Hair follicle dermal papilla cell (primary cell): ENCODE measurements around the gene NR1H3. TPM values are rescaled to one million over a fixed set of nuclear protein-coding genes. Genes with fewer than 3 reads are reported as not detected.

Experiments used
- total RNA-seq: library from RNA; depleted of rRNA; stranded (reverse); fragments of >200 nt; gene quantifications from 2 replicates; pipeline ENCODE4 v1.2.3, GENCODE V29; 2012

Gene NR1H3
- total RNA-seq = 15.4 and 17.0 TPM in 2 replicates

GRCh38 chr11:47257517-47258316 lies at the start of gene NR1H3:
NR1H3 (plus strand) TSS chr11:47257996; CDS start chr11:47259217, 1,221 bp downstream.

GRCh38 chr11:47248664-47249377 lies 9.0 kb upstream of the NR1H3 start, which contains the start of gene ACP2:
ACP2 (minus strand) TSS chr11:47248814; CDS start chr11:47248789, 25 bp downstream.

GRCh38 chr11:47269829-47270305 lies 12.1 kb downstream of the NR1H3 start, which contains the start of gene MADD:
MADD (plus strand) TSS chr11:47270133.

Other genes starting within 250 kb of the NR1H3 start
- gene ARFGAP2, start 81.1 kb upstream of the NR1H3 start, total RNA-seq = 172 and 210 TPM in 2 replicates
- 37.0 and 37.8 TPM in 2 replicates for gene PACSIN3, start 71.6 kb upstream of the NR1H3 start, total RNA-seq
- gene DDB2, start 43.0 kb upstream of the NR1H3 start, total RNA-seq = 35.5 and 40.9 TPM in 2 replicates
- 35.7 and 37.3 TPM in 2 replicates for gene ACP2, start 9.2 kb upstream of the NR1H3 start, total RNA-seq
- 25.8 and 30.1 TPM in 2 replicates for gene MADD, start 12.1 kb downstream of the NR1H3 start, total RNA-seq
- not detected in 2 replicates for gene MYBPC3, start 94.7 kb downstream of the NR1H3 start, total RNA-seq
- not detected in 2 replicates for gene SPI1, start 120.6 kb downstream of the NR1H3 start, total RNA-seq
- 128 and 132 TPM in 2 replicates for gene SLC39A13, start 150.6 kb downstream of the NR1H3 start, total RNA-seq
- 92.8 and 122 TPM in 2 replicates for gene PSMC3, start 168.4 kb downstream of the NR1H3 start, total RNA-seq
- gene RAPSN, start 191.1 kb downstream of the NR1H3 start, total RNA-seq = 0.32 TPM in 1 of 2 replicates, not detected in the other